HG02763 (cell line): ENCODE measurements around the gene SYDE1.

ENCODE experiments used
- ATAC-seq: cut with Tn5 transposase; IDR thresholded peaks from one replicate; pipeline ENCODE4 v1.9.1; 2021; ENCODE audit warnings: mild to moderate bottlenecking, moderate library complexity; ENCODE audit not compliant: unreplicated experiment

Gene SYDE1

GRCh38 chr19:15108145-15108844, 1.1 kb downstream of the SYDE1 start:
- no peak for ATAC-seq

GRCh38 chr19:15108845-15109767, 1.9 kb downstream of the SYDE1 start:
- ATAC-seq = no peak

GRCh38 chr19:15109768-15110417, 2.7 kb downstream of the SYDE1 start:
- no peak for ATAC-seq

- ATAC-seq = no peak
These were observed 3.2 kb downstream of the SYDE1 start for GRCh38 chr19:15110418-15110815.

- ATAC-seq = no peak
These were observed 4.6 kb downstream of the SYDE1 start for GRCh38 chr19:15111758-15112157.

GRCh38 chr19:15112385-15112784, 5.2 kb downstream of the SYDE1 start:
- no peak for ATAC-seq

GRCh38 chr19:15113245-15114152, 6.3 kb downstream of the SYDE1 start:
- ATAC-seq = no peak

GRCh38 chr19:15114153-15114540, 6.9 kb downstream of the SYDE1 start:
- ATAC-seq = no peak

GRCh38 chr19:15115080-15115479, 7.9 kb downstream of the SYDE1 start:
- no peak for ATAC-seq

GRCh38 chr19:15115762-15116615, 8.8 kb downstream of the SYDE1 start:
- ATAC-seq = no peak

GRCh38 chr19:15116856-15117255, 9.7 kb downstream of the SYDE1 start:
- no peak for ATAC-seq

- ATAC-seq = no peak
These were observed 11.0 kb downstream of the SYDE1 start for GRCh38 chr19:15118248-15118647.

- ATAC-seq = no peak
These were observed 11.7 kb downstream of the SYDE1 start for GRCh38 chr19:15118789-15119494.

- no peak for ATAC-seq
These were observed 13.2 kb downstream of the SYDE1 start for GRCh38 chr19:15120135-15121026.

- no peak for ATAC-seq
These were observed 15.3 kb downstream of the SYDE1 start for GRCh38 chr19:15122331-15123030.

- no peak for ATAC-seq
These were observed 16.1 kb downstream of the SYDE1 start for GRCh38 chr19:15123031-15123890.
